ENCODE measurements around the gene SMYD2. TPM values are rescaled to one million over a fixed set of nuclear protein-coding genes. Genes with fewer than 3 reads are reported as not detected.
A peak's percentile ranks its signal among the peaks of the same experiment; 100 is the strongest.

Gene SMYD2
- total RNA-seq, 1 donor from 2014 or later, result 35.5 TPM

DNA sequence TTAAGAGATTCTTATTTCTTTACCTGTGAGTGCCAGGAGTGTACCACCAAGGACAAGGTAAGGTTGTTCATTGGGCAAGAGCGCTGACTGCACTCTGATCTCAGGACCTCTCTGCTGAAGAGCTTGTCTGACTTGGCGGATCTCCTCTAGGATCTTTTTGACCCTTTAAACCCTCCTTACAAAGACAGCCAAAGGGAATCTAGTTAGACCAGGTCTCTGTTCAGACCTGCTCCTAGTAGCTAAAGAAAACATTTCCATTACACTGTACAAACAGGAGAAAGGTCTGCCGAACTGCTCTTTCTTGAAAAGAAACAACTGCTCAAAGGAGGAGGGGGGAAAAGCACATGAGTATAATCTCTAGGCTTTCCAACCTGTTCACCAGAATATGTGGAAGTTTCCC, 49.3 kb downstream of the SMYD2 start:
- Mint-ChIP-seq H3K27ac (no peak overlapping the region), H3K36me3 (peaks cover 3% of the 10 kb centered on the region), H3K4me1 (ENCODE audit: unreplicated experiment) (peaks cover 19% of the 10 kb centered on the region), H3K27me3 (no peaks in the 10 kb centered on the region), H3K4me3 (no peak overlapping the region), H3K9me3 (no peaks in the 10 kb centered on the region)
- TF ChIP-seq, protein P1, sequence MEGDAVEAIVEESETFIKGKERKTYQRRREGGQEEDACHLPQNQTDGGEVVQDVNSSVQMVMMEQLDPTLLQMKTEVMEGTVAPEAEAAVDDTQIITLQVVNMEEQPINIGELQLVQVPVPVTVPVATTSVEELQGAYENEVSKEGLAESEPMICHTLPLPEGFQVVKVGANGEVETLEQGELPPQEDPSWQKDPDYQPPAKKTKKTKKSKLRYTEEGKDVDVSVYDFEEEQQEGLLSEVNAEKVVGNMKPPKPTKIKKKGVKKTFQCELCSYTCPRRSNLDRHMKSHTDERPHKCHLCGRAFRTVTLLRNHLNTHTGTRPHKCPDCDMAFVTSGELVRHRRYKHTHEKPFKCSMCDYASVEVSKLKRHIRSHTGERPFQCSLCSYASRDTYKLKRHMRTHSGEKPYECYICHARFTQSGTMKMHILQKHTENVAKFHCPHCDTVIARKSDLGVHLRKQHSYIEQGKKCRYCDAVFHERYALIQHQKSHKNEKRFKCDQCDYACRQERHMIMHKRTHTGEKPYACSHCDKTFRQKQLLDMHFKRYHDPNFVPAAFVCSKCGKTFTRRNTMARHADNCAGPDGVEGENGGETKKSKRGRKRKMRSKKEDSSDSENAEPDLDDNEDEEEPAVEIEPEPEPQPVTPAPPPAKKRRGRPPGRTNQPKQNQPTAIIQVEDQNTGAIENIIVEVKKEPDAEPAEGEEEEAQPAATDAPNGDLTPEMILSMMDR (conservative IDR thresholded peaks at IDR 0.05), result no peak
- no peak for DNase-seq (ENCODE audit: extremely low spot score, unreplicated experiment)

- H3K4me1 Mint-ChIP-seq (ENCODE audit: unreplicated experiment), result peaks cover 15% of the 10 kb centered on the region
- no peak overlapping the region for H3K4me3 Mint-ChIP-seq
- H3K27ac Mint-ChIP-seq, result no peak overlapping the region
- no peaks in the 10 kb centered on the region for H3K27me3 Mint-ChIP-seq
- no peak for DNase-seq (ENCODE audit: extremely low spot score, unreplicated experiment)
- peaks cover 3% of the 10 kb centered on the region for H3K36me3 Mint-ChIP-seq
- TF ChIP-seq, protein P1 (conservative IDR thresholded peaks at IDR 0.05), result no peak
- no peaks in the 10 kb centered on the region for H3K9me3 Mint-ChIP-seq
These were observed 49.8 kb downstream of the SMYD2 start for GRCh38 chr1:214330715-214331114.

- Mint-ChIP-seq H3K27me3 (no peaks in the 10 kb centered on the region), H3K36me3 (peaks cover 3% of the 10 kb centered on the region), H3K9me3 (no peaks in the 10 kb centered on the region), H3K27ac (no peak overlapping the region), H3K4me1 (ENCODE audit: unreplicated experiment) (peaks cover 15% of the 10 kb centered on the region), H3K4me3 (no peak overlapping the region)
- no peak for DNase-seq (ENCODE audit: extremely low spot score, unreplicated experiment)
- TF ChIP-seq, protein P1 (conservative IDR thresholded peaks at IDR 0.05), result no peak
These were observed 50.2 kb downstream of the SMYD2 start for GRCh38 chr1:214331180-214331579.

- Mint-ChIP-seq H3K27ac (no peak overlapping the region), H3K4me1 (ENCODE audit: unreplicated experiment) (peaks cover 16% of the 10 kb centered on the region), H3K36me3 (peaks cover 7% of the 10 kb centered on the region), H3K4me3 (no peak overlapping the region), H3K9me3 (no peaks in the 10 kb centered on the region), H3K27me3 (no peaks in the 10 kb centered on the region)
- DNase-seq (ENCODE audit: extremely low spot score, unreplicated experiment), result no peak
- TF ChIP-seq, protein P1 (conservative IDR thresholded peaks at IDR 0.05), result peak; percentile 86
These were observed 51.0 kb downstream of the SMYD2 start for GRCh38 chr1:214331827-214332423.

DNA sequence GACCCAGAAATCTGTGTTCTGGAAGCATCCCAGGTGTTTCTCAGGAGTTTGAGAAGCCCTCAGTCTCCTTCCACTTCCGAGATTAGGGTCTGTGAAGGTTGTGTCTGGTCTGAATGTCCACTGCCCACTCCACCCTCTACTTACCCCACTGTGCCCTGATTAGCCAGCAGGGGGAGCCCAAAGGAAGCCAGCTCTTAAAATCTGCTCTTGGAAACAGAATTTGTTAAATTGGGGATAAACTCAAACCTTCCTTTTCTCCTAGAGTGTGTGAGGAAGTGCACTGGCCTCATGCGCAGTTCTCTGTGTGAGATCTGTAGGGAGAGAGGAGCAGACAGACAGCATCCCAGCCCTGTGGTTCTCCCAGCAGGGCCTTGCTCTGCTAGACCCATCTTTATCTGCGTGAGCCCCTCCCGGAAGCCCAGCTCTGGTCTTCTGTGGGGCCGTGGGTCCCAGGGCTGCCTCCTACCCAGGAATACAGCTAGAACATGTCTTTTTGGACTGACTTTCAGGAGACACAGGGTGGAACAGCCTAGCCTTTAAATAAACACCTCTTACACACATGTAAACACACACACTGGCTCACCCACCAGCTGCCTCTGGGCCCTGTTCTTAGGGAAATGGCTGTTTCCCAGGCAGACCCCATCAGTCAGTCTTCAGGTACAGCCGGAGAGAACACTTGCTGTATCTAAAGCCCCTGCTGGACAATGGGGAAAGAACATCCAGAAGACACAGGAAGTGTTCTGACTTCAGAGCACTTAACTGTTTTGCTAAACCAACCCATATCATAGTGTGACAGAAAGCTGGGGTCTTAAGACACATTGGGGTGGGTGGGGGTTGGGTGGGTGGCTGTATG, 52.2 kb downstream of the SMYD2 start:
- no peaks in the 10 kb centered on the region for H3K27me3 Mint-ChIP-seq
- H3K27ac Mint-ChIP-seq, result no peak overlapping the region
- H3K4me1 Mint-ChIP-seq (ENCODE audit: unreplicated experiment), result peaks cover 13% of the 10 kb centered on the region
- H3K4me3 Mint-ChIP-seq, result no peak overlapping the region
- peaks cover 7% of the 10 kb centered on the region for H3K36me3 Mint-ChIP-seq
- no peak for DNase-seq (ENCODE audit: extremely low spot score, unreplicated experiment)
- TF ChIP-seq, protein P1 (conservative IDR thresholded peaks at IDR 0.05), result peak; percentile 89
- no peaks in the 10 kb centered on the region for H3K9me3 Mint-ChIP-seq

Measured in type B pancreatic cell (in vitro differentiated cells).